Left renal cortex interstitium (tissue), 4 donors: Measurements from ENCODE around the gene MTRF1. TPM values are rescaled to one million over a fixed set of nuclear protein-coding genes. Genes with fewer than 3 reads are reported as not detected.
"Not testable (repeated sequence)": the region's sequence is repeated elsewhere in the genome, so short reads cannot be mapped to it uniquely, and the experiment has no call there.

Experiments used
- DNase-seq, 4 donors: peaks; one replicate each; pipeline ENCODE4 v3.0.0-alpha.2; 2013; ENCODE audit warnings: low read depth in 4 of 4, low spot score in 2 of 4, missing footprints in 1 of 4
- polyA plus RNA-seq, 4 donors: library from polyadenylated mRNA; unstranded; fragments of 120-200 nt; gene quantifications; one replicate each; pipeline ENCODE4 v1.2.1, GENCODE V29; 2013; ENCODE audit not compliant: insufficient read length in 4 of 4

Gene MTRF1
- polyA plus RNA-seq, 4 donors: 13.8 to 26.4 (median 18.2) TPM

DNA sequence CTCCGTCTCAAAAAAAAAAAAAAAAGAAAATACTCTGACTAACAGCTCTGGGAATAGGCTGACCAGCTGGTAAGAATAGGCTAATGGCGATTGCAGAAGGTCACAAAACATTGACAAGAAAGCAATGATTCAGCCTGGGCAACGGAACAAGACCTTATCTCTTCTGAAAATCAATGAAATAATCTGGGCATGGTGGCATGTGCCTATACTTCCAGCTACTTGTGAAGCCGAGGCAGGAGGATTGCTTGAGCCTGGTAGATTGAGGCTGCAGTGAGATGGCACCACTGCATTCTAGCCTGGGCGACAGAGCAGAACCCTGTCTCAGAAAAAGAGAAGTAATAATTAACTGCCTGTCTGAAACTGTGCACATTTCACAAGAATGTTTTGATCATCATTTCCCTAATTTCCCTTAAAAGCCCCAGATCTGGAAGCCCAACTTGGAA, 18.8 kb upstream of the MTRF1 start:
- no peak for DNase-seq

DNA sequence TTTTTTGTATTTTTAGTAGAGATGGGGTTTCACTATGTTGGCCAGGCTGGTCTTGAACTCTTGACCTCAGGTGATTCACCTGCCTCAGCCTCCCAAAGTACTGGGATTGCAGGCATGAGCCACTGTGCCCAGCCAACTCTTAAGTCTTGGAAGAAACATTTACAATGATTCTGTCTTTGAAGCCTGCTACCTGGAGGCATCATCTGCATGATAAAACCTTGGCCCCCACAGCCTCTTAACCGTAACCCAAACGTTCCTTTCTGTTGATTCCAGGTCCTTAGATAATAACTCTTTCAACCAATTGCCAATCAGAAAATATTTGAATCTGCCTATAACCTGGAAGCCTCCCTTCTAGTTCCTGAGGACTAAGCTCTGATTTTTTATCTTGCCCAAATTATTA, 15.8 kb upstream of the MTRF1 start:
- DNase-seq: not testable (repeated sequence)

DNA sequence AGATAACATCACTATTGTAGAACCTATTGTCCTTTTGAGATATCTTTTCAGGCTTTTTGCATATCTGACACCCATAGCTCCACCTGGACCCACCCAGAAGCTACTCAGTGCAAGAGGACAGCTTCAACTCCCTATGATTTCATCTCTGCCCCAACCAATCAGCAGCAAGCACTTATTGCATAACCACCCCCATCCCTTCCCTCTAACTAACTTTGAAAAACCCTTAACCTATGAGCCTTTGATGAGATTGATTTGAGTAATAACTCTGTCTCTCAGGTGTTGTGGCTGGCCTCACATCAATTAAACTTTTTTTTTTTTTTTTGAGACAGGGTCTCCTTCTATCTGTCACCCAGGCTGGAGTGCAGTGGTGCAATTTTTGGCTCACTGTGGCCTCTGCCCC, 13.4 kb upstream of the MTRF1 start:
- DNase-seq: no peak

DNA sequence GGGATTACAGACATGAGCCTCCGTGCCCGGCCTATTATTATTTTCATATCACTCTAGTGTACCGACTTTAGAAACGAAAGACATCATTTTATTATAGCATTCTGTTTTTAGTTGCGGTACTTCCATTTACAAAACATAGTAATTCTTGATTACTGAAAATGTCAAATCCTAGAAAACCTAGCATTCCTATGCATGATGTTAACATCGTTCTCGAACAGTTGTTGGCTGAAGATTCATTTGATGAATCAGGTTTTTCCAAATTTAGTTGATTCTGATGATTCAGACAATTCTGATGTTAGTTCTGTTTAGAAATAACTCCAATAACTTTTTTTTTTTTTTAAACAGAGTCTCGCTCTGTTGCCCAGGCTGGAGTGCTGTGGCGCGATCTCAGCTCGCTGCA, 11.5 kb upstream of the MTRF1 start:
- no peak for DNase-seq

DNA sequence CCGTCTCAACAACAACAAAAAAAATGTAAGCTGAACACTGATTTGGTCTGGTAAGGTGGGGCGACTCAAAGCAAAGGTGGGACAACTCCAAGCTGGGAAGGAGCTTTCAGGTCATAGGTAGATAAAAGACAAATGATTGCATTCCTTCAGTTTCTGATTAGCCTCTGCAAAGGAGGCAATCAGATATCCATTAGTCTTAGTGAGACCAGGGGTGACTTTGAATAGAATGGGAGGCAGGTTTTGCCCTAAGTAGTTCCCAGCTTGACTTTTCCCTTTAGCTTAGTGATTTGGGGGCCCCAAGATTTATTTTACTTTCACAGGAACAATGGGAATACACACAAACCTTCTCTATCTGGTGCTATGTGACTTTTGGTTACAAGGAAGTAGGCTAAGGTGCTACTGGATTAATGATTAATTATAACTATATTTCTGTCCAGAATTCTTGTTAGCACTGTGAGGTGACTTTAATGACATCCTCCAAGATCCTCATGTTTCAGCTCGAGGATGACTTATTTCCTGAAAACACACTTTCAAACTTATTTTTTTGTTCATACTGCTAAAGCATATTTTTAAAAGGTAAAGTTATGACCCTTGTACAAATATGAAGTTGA, 10.6 kb upstream of the MTRF1 start:
- no peak for DNase-seq

DNA sequence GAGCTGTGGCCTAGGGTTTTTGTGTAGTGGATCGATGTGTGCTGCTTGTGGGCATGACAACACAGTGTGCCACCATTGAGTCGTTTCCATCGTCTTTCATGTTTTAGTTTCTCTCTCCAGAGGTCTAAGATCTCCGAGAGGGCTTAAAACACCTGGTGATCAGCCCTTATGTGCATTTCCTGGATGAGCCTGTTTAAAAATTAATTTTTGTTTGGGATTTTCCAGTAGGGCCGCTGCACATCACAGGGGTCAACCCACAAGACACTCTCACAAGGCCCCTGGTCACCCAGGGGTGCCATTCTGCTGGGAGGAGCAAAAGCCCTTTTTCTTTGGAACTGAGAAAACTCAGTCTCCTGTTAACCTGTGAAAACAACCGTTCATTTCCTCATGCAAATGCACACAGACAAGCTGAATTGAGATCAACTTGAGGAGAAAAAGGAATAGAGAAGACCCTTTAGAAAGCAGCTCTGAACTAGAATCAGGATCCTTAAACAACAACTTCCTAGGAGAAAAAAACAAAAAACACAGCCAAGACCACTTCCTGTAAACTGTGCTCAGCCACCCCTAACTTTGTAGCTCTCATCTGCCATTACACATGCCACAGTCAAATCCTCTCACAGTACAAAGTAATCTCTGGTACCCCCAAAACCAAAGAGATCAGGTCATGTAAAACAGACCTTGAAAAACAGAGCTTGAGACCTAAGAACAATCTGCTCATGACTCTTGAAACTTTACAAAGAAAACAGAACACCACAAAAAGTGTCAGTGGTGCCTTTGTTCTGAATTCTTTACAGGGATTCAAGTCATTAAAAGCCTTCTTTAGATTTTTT, 8.3 kb upstream of the MTRF1 start:
- no peak for DNase-seq

DNA sequence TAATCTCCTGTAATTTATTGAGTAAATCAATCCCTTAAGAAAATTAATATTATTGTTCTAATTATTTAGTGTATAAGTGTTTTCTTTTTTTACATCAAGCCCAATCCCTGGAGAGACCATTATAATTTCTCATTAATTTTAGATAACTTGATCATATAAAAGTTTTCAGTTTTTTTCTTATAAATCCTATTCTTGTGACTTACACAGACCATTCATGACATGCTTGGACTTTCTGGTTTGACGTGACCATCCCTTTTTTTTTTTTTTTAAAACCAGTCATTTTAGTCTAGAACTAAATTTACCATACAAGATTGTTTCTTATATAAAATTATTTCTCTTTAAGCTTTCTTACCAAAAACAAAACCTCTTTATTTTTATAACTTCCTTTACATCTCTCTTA, 5.4 kb upstream of the MTRF1 start:
- peak in 1 of 4 donors; percentile 16 for DNase-seq

DNA sequence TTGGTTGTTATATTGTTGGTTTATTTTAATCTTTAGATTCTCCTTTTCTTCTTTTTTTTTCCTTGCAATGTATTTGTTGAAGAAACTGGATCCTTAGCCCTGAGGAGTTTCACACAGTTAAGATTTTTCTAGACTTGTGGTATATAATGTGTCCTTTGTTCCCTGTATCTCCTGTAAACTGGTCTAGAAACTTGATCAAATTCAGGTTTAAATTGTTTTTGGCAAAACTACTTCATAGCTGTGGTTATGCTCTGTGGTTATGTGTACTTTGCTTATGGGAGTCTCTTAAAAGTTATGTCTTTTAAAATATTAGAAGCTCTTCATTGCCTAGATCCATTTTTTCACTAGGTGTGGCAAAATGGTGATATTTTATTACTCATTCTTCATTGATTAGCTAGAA, 3.7 kb upstream of the MTRF1 start:
- no peak for DNase-seq

DNA sequence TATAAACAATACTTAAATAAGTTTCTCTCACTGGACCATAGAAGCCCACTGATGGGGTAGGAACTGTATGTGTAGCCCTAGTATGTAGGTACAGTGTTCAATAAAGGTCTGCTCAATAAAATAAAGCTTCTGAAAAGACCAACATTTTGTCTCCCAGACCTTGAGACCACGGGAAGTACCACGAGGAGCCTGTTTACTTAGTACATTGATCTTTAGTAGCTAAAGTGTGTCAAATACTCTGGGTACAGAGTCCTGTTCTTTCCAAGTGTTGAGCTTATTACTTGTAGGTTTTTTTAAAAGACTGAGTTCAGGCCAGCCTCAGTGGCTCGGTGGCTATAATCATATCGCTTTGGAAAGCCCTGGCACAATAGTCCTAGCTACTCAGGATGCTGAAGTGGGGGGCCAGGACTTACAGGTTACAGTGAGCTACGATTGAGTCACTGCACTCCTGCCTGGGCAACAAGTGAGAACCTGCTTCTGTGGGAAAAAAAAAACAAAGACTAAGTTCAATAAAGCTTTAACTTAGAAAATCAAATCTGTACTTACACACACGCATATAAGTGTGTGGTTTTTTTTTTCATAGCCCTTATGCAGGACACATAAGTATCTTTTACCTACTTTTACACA, 3.4 kb downstream of the MTRF1 start:
- no peak for DNase-seq

DNA sequence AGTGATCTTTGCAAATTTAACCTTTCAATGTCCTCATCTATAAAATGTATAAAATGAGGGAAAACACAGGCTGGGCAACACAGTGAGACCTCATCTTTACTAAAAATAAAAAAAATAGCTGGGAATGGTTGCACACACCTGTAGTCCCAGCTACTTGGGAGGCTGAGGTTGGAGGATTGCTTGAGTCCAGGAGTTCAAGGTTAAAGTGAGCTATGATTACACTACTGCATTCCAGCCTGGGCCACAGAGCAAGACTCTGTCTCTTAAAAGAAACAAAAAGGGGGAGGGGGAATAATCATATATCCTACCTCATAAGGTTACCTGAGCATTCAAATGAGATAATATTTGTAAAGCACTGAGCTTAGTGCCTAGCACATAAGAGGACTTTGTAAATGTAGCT, 5.8 kb downstream of the MTRF1 start:
- DNase-seq: no peak

DNA sequence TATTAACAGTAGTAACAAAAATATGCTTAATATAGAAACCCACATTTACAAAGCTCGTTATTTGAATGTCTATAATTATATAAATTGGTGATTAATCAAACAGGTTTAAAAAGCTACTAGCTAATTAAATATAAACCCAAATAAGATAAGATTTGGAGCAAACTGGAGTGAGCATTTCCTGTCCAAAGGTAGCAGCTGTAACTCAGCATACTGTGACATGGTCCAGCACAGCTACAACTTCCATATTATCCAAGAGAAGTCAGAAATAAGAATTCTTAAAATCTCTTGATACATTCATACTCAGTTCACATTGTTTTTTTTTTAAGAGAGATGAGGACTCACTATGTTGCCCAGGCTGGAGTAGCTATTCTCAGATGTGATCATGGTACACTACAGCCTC, 8.5 kb downstream of the MTRF1 start:
- no peak for DNase-seq

DNA sequence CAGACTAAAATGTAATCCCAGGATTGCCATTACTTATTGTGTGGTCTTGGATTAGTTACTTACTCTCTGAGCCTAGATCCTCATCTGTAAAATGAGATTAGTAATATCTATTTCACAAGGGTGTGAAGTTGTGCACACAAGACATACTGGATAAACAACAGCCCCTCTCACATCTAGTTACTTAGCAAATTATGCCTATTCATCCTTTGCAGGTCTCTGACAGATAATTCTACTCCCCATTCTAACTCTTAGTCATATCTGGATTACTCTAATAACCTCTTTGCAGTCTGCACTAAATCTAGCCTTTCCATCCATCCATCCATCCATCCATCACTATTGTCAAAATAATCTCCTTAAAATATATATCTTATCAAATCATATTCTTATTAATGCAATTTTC, 12.4 kb downstream of the MTRF1 start:
- no peak for DNase-seq

DNA sequence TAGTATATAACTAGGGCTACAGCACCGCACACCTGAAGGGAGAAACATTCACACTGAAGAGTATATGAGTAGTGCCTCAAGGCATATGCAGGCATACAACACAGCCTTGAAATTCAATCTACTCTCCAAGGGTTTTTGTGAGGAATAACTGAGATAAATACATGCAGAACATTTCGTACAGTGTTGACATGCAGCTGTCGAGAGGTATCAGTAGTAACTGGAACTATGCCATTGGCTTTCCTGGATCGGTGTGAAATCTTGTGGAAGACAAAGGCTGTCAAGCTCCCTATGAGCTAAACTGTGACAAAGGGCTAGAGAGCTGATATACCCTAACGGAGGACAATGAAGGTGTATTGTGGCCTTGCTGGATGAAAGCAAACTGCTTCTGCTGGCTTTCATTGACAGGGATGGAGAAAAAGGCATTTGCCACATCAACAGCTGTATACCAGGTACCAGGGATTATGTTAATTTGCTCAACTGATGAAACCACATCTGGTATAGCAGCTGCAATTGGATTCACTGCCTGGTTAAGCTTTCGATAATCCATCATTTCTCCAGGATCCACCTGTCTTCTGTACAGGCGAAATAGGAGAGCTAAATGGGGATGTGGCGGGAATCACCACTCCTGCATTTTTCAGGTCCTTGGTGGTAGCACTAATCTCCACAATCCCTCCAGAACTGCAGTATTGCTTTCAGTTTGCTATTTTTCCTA, 16.3 kb downstream of the MTRF1 start:
- no peak for DNase-seq

DNA sequence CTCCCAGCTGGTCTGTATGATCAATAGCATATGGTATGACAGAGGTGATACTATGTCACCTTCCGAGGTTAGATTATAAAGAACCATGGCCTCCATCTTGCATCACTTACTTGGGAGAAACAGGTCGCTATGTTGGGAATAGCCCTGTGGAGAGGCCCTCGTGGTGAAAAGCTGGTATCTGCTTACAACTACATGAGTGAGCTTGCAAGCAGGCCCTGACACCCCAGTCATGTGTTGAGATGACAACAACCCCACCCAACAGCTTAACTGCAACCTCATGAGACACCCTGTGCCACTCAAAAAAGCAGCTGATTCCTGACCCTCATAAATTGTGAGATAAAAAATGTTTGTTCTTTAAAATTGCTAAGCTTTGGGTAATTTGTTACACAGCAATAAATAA, 18.8 kb downstream of the MTRF1 start:
- no peak for DNase-seq

DNA sequence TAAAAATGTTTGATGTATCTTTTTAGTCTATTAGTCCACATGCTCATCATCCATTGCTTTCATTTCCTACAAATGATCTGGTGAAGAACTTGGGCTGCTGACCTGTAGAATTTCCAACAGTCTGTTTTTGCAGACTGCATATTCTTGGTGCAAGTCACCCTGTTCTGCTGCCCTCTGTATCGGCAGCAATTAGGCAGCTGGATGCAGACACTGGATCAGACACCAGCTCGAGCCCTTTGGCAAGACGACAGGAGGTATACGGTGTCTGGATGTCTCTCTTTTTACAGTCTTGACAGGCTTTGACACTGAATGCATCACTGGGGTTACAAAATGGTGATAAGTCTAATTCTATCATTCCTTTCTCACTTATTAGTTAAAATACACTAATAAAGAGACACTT, 21.8 kb downstream of the MTRF1 start:
- DNase-seq: no peak

DNA sequence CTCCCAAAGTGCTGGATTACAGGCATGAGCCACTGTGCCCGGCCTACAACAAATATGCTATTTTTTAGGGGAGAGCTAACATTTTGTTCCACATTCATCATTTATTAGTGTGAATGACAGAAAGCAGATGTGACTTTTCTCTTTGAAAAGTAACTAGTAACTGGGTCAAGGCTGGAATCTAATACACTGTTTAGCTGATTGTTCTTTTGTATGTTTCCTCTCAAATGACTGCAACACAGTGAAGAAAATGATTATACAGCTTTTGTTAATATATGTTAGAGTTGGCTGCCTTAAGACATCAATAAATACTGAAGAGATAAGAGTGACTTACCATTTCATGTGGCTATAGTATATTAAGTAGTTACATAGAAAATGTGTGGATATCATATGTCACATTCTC, 27.0 kb downstream of the MTRF1 start:
- no peak for DNase-seq

DNA sequence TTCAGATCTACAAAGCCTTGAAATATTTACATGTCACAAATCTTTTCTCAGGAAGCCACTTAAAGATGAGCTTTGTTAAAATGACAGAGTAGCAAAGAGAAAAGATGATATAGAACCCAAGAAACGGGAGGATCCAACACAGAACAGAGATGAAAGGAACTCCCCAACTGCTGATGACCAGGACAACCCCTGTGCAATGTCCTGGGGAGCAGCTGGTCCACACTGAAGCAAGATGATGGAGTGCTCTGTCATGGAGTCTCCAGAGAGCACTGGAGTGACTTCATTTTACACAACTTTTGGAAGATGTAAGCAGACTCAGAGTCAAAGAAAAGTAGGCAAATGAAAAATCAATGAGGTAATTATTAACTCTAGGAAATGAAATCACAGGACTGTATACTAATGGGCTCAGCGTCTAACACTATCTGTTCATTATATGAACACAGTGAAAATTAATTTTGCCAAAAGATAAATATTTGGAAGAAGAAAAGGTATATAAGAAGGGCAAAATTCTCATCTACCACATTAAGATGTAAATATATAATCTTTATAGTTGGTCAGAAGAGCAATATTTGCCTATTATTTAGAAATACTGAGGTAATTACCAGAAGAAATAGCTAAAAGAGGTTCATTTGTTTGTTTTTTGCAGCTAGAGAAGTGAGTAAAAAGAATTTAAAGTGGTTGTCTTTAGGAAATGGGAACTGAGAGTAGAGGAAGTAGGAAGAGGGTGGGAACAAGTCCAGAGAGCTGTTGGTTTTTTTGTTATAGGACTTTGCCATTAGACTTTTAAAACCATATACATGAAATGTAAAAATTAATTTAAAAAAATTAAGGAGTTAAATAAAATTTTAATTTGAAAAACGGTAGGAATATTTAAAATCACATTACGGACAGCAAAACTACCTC, 30.5 kb downstream of the MTRF1 start:
- DNase-seq: no peak

DNA sequence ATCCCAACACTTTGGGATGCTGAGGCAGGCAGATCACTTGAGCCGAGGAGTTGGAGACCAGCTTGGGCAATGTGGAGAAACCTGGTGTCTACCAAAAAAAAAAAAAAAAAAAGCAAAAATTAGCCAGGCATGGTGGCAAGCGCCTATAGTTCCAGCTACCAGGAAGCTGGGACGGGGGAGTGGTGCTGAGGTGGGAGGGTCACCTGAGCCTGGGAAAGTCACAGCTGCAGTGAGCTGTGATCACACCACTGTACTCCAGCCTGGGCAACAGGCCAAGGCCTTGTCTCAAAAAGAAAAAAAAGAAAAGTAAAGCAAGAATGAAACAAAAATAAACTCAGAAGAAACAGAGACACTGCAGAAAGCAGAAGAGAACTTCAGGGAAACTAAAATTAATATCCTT, 31.6 kb downstream of the MTRF1 start:
- DNase-seq: peak in 1 of 4 donors; percentile 12

DNA sequence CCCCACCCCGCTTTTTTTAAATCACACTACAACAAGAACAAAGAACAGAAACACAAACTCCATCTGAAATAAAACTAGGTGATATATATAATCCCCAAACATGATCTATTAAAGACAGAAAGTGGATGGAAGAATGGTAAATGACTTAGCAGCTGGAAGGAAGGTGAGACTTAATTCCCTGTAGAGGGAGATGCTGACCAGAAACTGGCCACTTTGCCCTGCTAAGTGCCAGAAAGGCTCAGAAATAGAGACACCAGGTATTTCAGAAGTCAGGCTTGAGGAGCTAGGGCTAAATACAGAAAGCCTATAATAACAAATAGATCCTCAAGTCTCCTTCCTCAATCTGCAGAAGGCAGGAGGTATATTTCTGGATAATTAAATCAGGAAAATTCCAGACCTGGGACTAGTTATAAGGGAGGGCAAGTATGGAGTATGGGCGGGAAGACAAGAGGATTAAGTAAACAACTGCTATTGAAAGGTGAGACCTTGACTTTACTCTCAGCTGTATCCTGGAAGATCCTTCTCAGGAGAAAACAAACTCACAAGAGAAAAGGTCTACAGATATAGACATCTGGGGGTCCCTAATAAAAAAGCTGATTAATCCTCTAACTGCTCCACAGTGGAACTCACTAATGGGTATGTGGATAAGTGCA, 32.2 kb downstream of the MTRF1 start:
- DNase-seq: no peak

DNA sequence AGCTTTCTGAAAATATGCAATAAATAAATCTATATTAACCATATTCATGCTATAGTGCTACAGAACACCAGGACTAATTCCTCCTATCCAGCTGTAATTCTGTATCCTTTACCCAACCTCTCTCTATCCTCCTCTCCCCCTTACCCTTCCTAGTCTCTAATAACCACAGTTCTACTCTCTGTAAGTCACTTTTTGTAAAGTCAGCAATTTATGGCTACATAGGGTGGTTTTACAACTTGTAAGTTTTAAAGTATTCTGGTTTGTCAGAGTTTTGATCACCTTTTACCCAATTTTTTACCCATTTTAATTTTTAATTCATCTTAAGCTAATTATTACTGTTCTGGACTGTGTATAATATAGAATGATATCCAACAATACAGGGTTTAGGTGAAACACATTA, 34.0 kb downstream of the MTRF1 start:
- DNase-seq: no peak
